Upper lobe of left lung (tissue), 4 donors: ENCODE data around the gene PRKCQ.

ENCODE experiments used
- CTCF ChIP-seq, 6 experiments: fragments of 450-650 bp in 4 of 6; fragments of 200-600 bp in 2 of 6; sonication (generic) in 2 of 6; IDR thresholded peaks; one replicate each; pipeline ENCODE4 v1.5.1; 2016 to 2019; ENCODE audit warnings: antibody characterized with exemption in 6 of 6
- EP300 ChIP-seq, 4 donors: sonication (generic); formaldehyde crosslinking; IDR thresholded peaks; one replicate each; pipeline ENCODE4 v1.5.1; 2017; ENCODE audit warnings: antibody characterized with exemption in 4 of 4, control low read depth in 2 of 4
- POLR2A ChIP-seq, 4 donors: fragments of 450-650 bp; IDR thresholded peaks; one replicate each; pipeline ENCODE4 v1.5.1; 2016 to 2017; ENCODE audit warnings: antibody characterized with exemption in 4 of 4, mild to moderate bottlenecking in 2 of 4
- POLR2AphosphoS5 ChIP-seq, 2 donors: sonication (generic); formaldehyde crosslinking; IDR thresholded peaks; one replicate each; pipeline ENCODE4 v1.5.1; 2017; ENCODE audit warnings: antibody characterized with exemption in 2 of 2

DNA sequence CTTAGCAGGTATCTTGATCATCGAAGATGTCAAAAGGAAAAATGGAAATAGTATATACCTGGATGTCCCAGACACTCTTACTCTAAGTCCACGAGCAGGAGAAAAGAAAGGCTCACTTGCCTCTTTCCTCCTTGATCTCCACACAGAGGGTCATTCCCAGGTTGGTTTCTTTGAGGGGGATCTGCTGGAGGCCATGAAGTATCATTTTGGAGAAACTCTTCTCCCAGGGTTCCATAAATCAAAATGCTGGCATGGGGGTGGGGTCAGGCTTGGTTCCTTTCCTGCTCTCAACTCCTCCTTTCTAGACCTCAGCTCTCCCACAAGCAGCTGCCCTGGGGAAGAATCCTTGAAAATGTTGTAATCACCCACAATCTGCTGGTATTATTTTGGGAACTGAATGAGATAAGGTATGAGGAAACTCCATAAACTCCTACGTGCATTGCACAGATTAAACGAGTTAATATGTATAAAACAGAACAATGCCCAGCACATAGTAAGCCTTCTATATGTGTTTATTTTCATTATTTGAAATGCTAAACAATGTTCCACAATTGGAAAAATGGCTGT is 54.4 kb downstream of the PRKCQ start:
- TF ChIP-seq CTCF (IDR thresholded peaks at IDR 0.05) (no peak), POLR2A (IDR thresholded peaks at IDR 0.05) (no peak), POLR2AphosphoS5 (IDR thresholded peaks at IDR 0.05) (no peak), EP300 (IDR thresholded peaks at IDR 0.05) (no peak)
